ENCODE measurements around the gene KRTAP5-8.

DNA sequence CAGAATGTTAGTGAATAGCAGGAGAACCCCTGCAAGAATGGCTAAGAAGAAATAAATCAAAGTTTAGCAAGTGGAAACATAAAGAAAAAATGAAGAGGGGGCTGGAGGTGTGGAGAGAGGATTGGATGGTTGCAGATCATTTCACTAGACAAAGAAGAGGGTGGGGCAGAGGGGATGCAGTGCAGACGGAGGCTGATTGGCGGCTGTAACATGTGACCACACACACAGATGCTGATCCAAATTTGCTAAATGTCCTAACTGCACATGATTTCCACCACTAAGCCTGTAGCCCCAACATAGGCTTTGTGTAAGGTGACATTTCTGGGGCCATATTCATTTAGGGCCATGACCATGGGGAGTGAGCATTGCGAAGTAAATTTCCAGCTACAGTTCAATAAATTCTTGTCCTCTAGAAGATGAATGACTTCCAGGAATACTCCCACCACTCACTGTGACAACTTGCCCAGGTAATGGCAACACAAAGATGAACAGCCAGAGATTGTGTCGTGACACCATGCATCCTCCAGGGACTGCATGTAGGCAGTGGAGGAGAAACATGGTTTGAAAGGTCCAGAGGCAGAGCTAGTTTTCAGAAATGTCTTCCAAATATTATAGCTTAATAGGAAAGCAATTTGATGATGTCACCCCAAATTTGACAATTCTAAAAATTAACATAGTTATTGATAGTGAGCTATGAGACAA lies 38.0 kb downstream of the KRTAP5-8 start:
- TF ChIP-seq, protein P1, sequence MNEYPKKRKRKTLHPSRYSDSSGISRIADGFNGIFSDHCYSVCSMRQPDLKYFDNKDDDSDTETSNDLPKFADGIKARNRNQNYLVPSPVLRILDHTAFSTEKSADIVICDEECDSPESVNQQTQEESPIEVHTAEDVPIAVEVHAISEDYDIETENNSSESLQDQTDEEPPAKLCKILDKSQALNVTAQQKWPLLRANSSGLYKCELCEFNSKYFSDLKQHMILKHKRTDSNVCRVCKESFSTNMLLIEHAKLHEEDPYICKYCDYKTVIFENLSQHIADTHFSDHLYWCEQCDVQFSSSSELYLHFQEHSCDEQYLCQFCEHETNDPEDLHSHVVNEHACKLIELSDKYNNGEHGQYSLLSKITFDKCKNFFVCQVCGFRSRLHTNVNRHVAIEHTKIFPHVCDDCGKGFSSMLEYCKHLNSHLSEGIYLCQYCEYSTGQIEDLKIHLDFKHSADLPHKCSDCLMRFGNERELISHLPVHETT (CRISPR knock-in tag; conservative IDR thresholded peaks at IDR 0.05 in 1 of 2, IDR thresholded peaks at IDR 0.05 in 1 of 2), result no peak
- TF ChIP-seq POLR3A (IDR thresholded peaks at IDR 0.05; ENCODE audit: borderline replicate concordance, extremely low read depth, insufficient read depth, insufficient read length) (no peak), CC2D1A (IDR thresholded peaks at IDR 0.05) (no peak), NR3C1 (CRISPR knock-in tag; IDR thresholded peaks at IDR 0.05) (no peak), EZH2 (IDR thresholded peaks at IDR 0.05; ENCODE audit: borderline replicate concordance, low read depth, low read length) (no peak), RFX5 (IDR thresholded peaks at IDR 0.05; ENCODE audit: low read depth, low read length) (no peak), SP1 (CRISPR knock-in tag; IDR thresholded peaks at IDR 0.05) (no peak), ZFX (CRISPR knock-in tag; IDR thresholded peaks at IDR 0.05) (no peak), RAD21 (CRISPR knock-in tag; conservative IDR thresholded peaks at IDR 0.05 in 1 of 2, IDR thresholded peaks at IDR 0.05 in 1 of 2) (no peak), FIP1L1 (IDR thresholded peaks at IDR 0.05; ENCODE audit: low read depth, low read length, poor library complexity, severe bottlenecking) (no peak), ELF4 (CRISPR knock-in tag; IDR thresholded peaks at IDR 0.05) (no peak), SAFB (IDR thresholded peaks at IDR 0.05; ENCODE audit: borderline replicate concordance, low read depth, low read length) (no peak)
- TF ChIP-seq, protein P2, sequence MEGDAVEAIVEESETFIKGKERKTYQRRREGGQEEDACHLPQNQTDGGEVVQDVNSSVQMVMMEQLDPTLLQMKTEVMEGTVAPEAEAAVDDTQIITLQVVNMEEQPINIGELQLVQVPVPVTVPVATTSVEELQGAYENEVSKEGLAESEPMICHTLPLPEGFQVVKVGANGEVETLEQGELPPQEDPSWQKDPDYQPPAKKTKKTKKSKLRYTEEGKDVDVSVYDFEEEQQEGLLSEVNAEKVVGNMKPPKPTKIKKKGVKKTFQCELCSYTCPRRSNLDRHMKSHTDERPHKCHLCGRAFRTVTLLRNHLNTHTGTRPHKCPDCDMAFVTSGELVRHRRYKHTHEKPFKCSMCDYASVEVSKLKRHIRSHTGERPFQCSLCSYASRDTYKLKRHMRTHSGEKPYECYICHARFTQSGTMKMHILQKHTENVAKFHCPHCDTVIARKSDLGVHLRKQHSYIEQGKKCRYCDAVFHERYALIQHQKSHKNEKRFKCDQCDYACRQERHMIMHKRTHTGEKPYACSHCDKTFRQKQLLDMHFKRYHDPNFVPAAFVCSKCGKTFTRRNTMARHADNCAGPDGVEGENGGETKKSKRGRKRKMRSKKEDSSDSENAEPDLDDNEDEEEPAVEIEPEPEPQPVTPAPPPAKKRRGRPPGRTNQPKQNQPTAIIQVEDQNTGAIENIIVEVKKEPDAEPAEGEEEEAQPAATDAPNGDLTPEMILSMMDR (IDR thresholded peaks at IDR 0.05 in 2 of 3, conservative IDR thresholded peaks at IDR 0.05 in 1 of 3; ENCODE audit: insufficient read depth in 2 of 3, low read depth in 1 of 3, low read length in 3 of 3), result no peak
- TF ChIP-seq, protein P3, sequence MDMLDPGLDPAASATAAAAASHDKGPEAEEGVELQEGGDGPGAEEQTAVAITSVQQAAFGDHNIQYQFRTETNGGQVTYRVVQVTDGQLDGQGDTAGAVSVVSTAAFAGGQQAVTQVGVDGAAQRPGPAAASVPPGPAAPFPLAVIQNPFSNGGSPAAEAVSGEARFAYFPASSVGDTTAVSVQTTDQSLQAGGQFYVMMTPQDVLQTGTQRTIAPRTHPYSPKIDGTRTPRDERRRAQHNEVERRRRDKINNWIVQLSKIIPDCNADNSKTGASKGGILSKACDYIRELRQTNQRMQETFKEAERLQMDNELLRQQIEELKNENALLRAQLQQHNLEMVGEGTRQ (CRISPR knock-in tag; IDR thresholded peaks at IDR 0.05), result no peak
